GM12878 (cell line): ENCODE results near the gene SNF8. TPM values are rescaled to one million over a fixed set of nuclear protein-coding genes. Genes with fewer than 3 reads are reported as not detected.

Source experiments
- ATAC-seq: fragments of 200-7000 bp; cut with Tn5 transposase; 3 replicates; pipeline ENCODE4 v1.9.1; 2020; ENCODE audit warnings: mild to moderate bottlenecking, moderate library complexity
- BruUV-seq: library from RNA; stranded (reverse); fragments of 400-500 nt; replicated peaks from 2 replicates; lab custom pipeline; 2021; lab: Mats Ljungman, UMichigan
- CTCF ChIA-PET: fragments of 300-600 bp; sonication (Branson Sonifier 250); formaldehyde crosslinking; extraction: SDS; loops from one replicate; lab custom pipeline; 2021; ENCODE audit warnings: inconsistent platforms; lab: Yijun Ruan, JAX
- POLR2A ChIA-PET: fragments of 350-600 bp; formaldehyde crosslinking; extraction: SDS; loops from one replicate; lab custom pipeline; 2021; ENCODE audit warnings: inconsistent platforms; lab: Charles Lee
- RAD21 ChIA-PET: fragments of 300-600 bp; sonication (Branson Sonifier 250); formaldehyde crosslinking; loops from one replicate; lab custom pipeline; 2023; ENCODE audit warnings: antibody characterized with exemption; ENCODE audit not compliant: unreplicated experiment; lab: Charles Lee
- SMC1A ChIA-PET: fragments of 300-600 bp; sonication (Branson Sonifier 250); formaldehyde crosslinking; loops from one replicate; lab custom pipeline; 2023; ENCODE audit not compliant: unreplicated experiment, uncharacterized antibody; lab: Charles Lee
- DNase-seq: peaks from one replicate; pipeline ENCODE4 v3.0.0-alpha.2; 2011; ENCODE audit warnings: low read depth, low spot score
- FAIRE-seq: peaks from 3 replicates; lab custom pipeline; 2011; peaks lifted over from hg19 to GRCh38; lab: Jason Lieb, UNC
- H2AFZ ChIP-seq: 2 replicates; pipeline ENCODE4 v1.6.0; 2011; ENCODE audit warnings: low read depth, low read length, control low read depth; ENCODE audit not compliant: control insufficient read depth
- H3K27ac ChIP-seq: 2 replicates; pipeline ENCODE4 v1.5.1; 2011; ENCODE audit warnings: control low read depth; ENCODE audit not compliant: control insufficient read depth, insufficient read depth
- H3K27me3 ChIP-seq, 2 experiments: replicated peaks in 1 of 2; 2 replicates each; pipeline versions ENCODE4 v1.6.0 to v1.6.1; 2011; ENCODE audit warnings: low read length in 1 of 2; ENCODE audit not compliant: control insufficient read depth in 2 of 2, insufficient read depth in 2 of 2
- H3K36me3 ChIP-seq, 2 experiments: 2 replicates each; pipeline ENCODE4 v1.5.1; 2011; ENCODE audit warnings: low read length in 1 of 2; ENCODE audit not compliant: control insufficient read depth in 2 of 2, insufficient read depth in 2 of 2
- H3K4me1 ChIP-seq: 2 replicates; pipeline ENCODE4 v1.6.1; 2011; ENCODE audit warnings: mild to moderate bottlenecking, low read length, moderate library complexity, mixed read lengths; ENCODE audit not compliant: control insufficient read depth, insufficient read depth
- H3K4me2 ChIP-seq: 2 replicates; pipeline ENCODE4 v1.6.0; 2011; ENCODE audit warnings: control low read depth; ENCODE audit not compliant: control insufficient read depth, insufficient read depth
- H3K4me3 ChIP-seq: fragments of 200-600 bp; sonication (generic); 2 replicates; pipeline ENCODE4 v1.5.1; 2016
- H3K79me2 ChIP-seq: 2 replicates; pipeline ENCODE4 v1.6.0; 2011; ENCODE audit warnings: low read length; ENCODE audit not compliant: control insufficient read depth, insufficient read depth
- H3K9ac ChIP-seq: 2 replicates; pipeline ENCODE4 v1.8.0; 2011; ENCODE audit warnings: low read length, control low read depth, mixed read lengths; ENCODE audit not compliant: control insufficient read depth, insufficient read depth
- H3K9me3 ChIP-seq: replicated peaks from 3 replicates; pipeline ENCODE4 v1.5.1; 2011; ENCODE audit warnings: mild to moderate bottlenecking, low read length; ENCODE audit not compliant: control insufficient read depth, insufficient read depth
- H4K20me1 ChIP-seq: 2 replicates; pipeline ENCODE4 v1.6.0; 2011; ENCODE audit not compliant: control insufficient read depth, insufficient read depth
- CHD2 ChIP-seq: IDR thresholded peaks from 2 replicates; pipeline ENCODE4 v1.6.1; 2011; ENCODE audit warnings: low read depth, low read length, improper control_type of control experiment, borderline replicate concordance
- CREM ChIP-seq: IDR thresholded peaks from 2 replicates; pipeline ENCODE4 v1.6.1; 2014; ENCODE audit warnings: antibody characterized with exemption, low read depth
- EP300 ChIP-seq, 2 experiments: fragments of 150-350 bp in 1 of 2; IDR thresholded peaks; 2 replicates each; pipeline ENCODE4 v1.6.1; 2011 to 2012; ENCODE audit warnings: low read depth in 2 of 2, low read length in 2 of 2, borderline replicate concordance in 1 of 2, improper control_type of control experiment in 1 of 2, inconsistent platforms in 1 of 2; ENCODE audit not compliant: control insufficient read depth in 1 of 2
- EZH2 ChIP-seq: IDR thresholded peaks from 2 replicates; pipeline ENCODE4 v1.6.1; 2012; ENCODE audit warnings: low read depth, mild to moderate bottlenecking, control low read depth, inconsistent platforms, low read length, borderline replicate concordance; ENCODE audit not compliant: control insufficient read depth
- NFIC ChIP-seq: IDR thresholded peaks from 2 replicates; pipeline ENCODE4 v1.6.1; 2012; ENCODE audit warnings: low read depth, mild to moderate bottlenecking, inconsistent platforms, low read length, moderate library complexity
- POU2F2 ChIP-seq: IDR thresholded peaks from 3 replicates; pipeline ENCODE4 v1.6.1; 2011; ENCODE audit warnings: low read depth, mild to moderate bottlenecking, low read length, borderline replicate concordance
- SMARCA5 ChIP-seq: fragments of 450-650 bp; IDR thresholded peaks from 2 replicates; pipeline ENCODE4 v1.6.1; 2017; ENCODE audit warnings: mild to moderate bottlenecking
- SPI1 ChIP-seq: IDR thresholded peaks from 2 replicates; pipeline ENCODE4 v1.6.1; 2011; ENCODE audit warnings: low read depth, mild to moderate bottlenecking, low read length, moderate library complexity, borderline replicate concordance; ENCODE audit not compliant: insufficient read depth
- SREBF1 ChIP-seq: IDR thresholded peaks from 2 replicates; pipeline ENCODE4 v1.6.1; 2012; ENCODE audit warnings: mild to moderate bottlenecking, low read length
- STAT1 ChIP-seq: fragments of 450-650 bp; conservative IDR thresholded peaks from 2 replicates; pipeline ENCODE4 v1.6.1; 2014; ENCODE audit warnings: antibody characterized with exemption, mild to moderate bottlenecking
- STAT3 ChIP-seq: IDR thresholded peaks from 2 replicates; pipeline ENCODE4 v1.6.1; 2011; ENCODE audit warnings: low read depth, low read length, improper control_type of control experiment
- WGBS: methylation state at CpG from one replicate; pipeline ENCODE4 v1.1.6; 2016; ENCODE audit warnings: low lambda C conversion rate; ENCODE audit not compliant: insufficient replicate concordance, insufficient coverage; ENCODE audit errors: missing lambda C conversion rate; 5-methylcytosine and 5-hydroxymethylcytosine counted together
- in situ Hi-C: fragments of 300-500 bp; cut with MboI; formaldehyde crosslinking; loops from 9 replicates; pipeline ENCODE4 v1.14.3; 2018; ENCODE audit warnings: mixed read lengths
- intact Hi-C: fragments of 100-400 bp; cut with micrococcal nuclease; formaldehyde crosslinking; loops from one replicate; pipeline ENCODE4 v1.14.2; 2022; ENCODE audit not compliant: unreplicated experiment
- polyA plus RNA-seq, 11 experiments: library from polyadenylated mRNA; depleted of rRNA in 4 of 11; unstranded in 6 of 11; stranded (reverse) in 5 of 11; fragments of >200 nt; fragmentation: Nextera tagmentation in 4 of 11; fragmentation: Illumina TruSeq in 1 of 11; extraction: Ambion mirVana in 4 of 11; extraction: Trizol in 1 of 11; gene quantifications; 1 replicate in 1 of 11; 2 replicates in 10 of 11; pipeline versions ENCODE4 v1.2.1 to v1.2.3, GENCODE V29; 2011 to 2016; ENCODE audit warnings: inconsistent platforms in 2 of 11, missing spikeins in 2 of 11, low read depth in 1 of 11
- total RNA-seq, 4 experiments: library from RNA; depleted of rRNA in 3 of 4; stranded (reverse); fragments of >200 nt in 3 of 4; fragmentation: Illumina TruSeq in 1 of 4; extraction: Trizol in 1 of 4; gene quantifications; 2 replicates each; pipeline versions ENCODE4 v1.2.1 to v1.2.3, GENCODE V29; 2013 to 2021
- TF ChIP-seq, protein P1 (sequence below): IDR thresholded peaks from 2 replicates; pipeline ENCODE4 v1.6.1; 2011; ENCODE audit warnings: low read depth, low read length, improper control_type of control experiment, borderline replicate concordance
- TF ChIP-seq, protein P2 (sequence below): IDR thresholded peaks from 2 replicates; pipeline ENCODE4 v1.6.1; 2012; ENCODE audit warnings: low read depth, low read length, improper control_type of control experiment

The SNF8 gene
- total and polyA plus RNA-seq, 10 of the 15 experiments (the other 5 are each of a cell fraction or from before 2014, with no cell fraction given): 6.1 to 228 (median 95.6) TPM

DNA sequence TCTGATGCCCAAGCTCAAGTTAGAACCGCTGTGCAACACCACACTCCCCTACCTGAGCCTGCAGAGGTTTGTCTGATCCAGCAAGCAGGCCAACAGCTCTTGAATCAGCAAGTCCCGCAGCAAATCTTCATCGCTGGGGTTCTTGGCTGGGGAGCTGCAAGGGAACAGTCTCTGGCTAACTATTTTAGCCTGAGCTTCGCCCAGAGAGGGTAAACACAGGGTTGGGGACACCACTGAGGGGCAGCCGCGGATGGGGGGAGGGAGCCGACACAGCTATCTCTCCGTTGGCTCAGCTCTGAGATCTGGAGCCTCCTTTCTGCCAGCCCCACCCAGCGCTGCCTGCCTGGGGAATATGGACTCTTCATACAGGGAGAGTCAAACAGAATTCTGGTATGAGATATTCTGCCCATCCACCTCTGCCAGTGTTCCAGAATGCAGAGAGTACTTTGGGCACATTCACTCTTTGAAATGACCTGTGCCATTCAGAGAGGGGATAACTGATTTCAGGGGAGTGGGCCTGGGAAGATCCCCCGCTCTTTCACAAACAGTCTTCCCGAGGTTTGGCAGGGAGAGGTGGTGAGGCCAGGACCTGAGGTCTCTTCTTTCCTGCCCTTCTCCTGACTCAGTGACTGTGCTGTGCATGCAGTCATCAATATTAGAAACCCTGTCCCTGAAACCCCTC is 16.3 kb upstream of the SNF8 start:
- Histone ChIP-seq H3K27ac (no peak overlapping the region), H3K79me2 (no peaks in the 10 kb centered on the region), H3K36me3 (no peaks in the 10 kb centered on the region), H3K4me1 (no peaks in the 10 kb centered on the region), H3K9ac (no peak overlapping the region), H3K27me3 (peaks cover 3 to 8% of the 10 kb centered on the region in 2 experiments), H3K4me2 (no peak overlapping the region), H2AFZ (no peak overlapping the region), H4K20me1 (no peaks in the 10 kb centered on the region), H3K9me3 (no peaks in the 10 kb centered on the region), H3K4me3 (no peak overlapping the region)
- no peak for DNase-seq
- intact Hi-C loops (no loop called here), in situ Hi-C loops (no loop called here)
- ChIA-PET SMC1A (interaction anchor here (0.6 to 0.9 kb wide), 2 partner anchors 33 to 1240 kb away, joined by 3 read pairs; partner anchors contain the start of gene COL1A1), RAD21 (interaction anchor here (0.6 to 1.1 kb wide), 2 partner anchors 72 to 1931 kb away, joined by 4 read pairs; no protein-coding TSS in a partner anchor), POLR2A (interaction anchor here (0.5 kb wide), 1 partner anchor 57 kb away, joined by 5 read pairs; no protein-coding TSS in a partner anchor), CTCF (interaction anchor here (0.6 to 1.4 kb wide), 3 partner anchors 10 to 72 kb away, joined by 3 to 6 read pairs (median 3); no protein-coding TSS in a partner anchor)
- TF ChIP-seq SPI1 (no peak), SMARCA5 (no peak), NFIC (no peak), EP300 (IDR thresholded peaks at IDR 0.05; ENCODE audit: borderline replicate concordance in 1 of 2, control insufficient read depth in 1 of 2, low read depth in 2 of 2, low read length in 2 of 2) (no peak), SREBF1 (no peak), EZH2 (no peak), CHD2 (no peak), STAT3 (no peak), CREM (no peak), POU2F2 (no peak), STAT1 (no peak)
- TF ChIP-seq, protein P1, sequence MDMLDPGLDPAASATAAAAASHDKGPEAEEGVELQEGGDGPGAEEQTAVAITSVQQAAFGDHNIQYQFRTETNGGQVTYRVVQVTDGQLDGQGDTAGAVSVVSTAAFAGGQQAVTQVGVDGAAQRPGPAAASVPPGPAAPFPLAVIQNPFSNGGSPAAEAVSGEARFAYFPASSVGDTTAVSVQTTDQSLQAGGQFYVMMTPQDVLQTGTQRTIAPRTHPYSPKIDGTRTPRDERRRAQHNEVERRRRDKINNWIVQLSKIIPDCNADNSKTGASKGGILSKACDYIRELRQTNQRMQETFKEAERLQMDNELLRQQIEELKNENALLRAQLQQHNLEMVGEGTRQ: no peak
- TF ChIP-seq, protein P2, sequence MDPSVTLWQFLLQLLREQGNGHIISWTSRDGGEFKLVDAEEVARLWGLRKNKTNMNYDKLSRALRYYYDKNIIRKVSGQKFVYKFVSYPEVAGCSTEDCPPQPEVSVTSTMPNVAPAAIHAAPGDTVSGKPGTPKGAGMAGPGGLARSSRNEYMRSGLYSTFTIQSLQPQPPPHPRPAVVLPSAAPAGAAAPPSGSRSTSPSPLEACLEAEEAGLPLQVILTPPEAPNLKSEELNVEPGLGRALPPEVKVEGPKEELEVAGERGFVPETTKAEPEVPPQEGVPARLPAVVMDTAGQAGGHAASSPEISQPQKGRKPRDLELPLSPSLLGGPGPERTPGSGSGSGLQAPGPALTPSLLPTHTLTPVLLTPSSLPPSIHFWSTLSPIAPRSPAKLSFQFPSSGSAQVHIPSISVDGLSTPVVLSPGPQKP: no peak
- BruUV-seq: no TSS peak
- ATAC-seq: no peak; the same call in 2 of the 3 replicates
- 6% methylated on average over 11 of the region's 11 CpGs for WGBS
- FAIRE-seq: no peak
